Measurements from ENCODE around the gene TJP3. TPM values are rescaled to one million over a fixed set of nuclear protein-coding genes. Genes with fewer than 3 reads are reported as not detected.

Gene TJP3
- total RNA-seq, 1 donor from 2014 or later = 14.7 TPM

DNA sequence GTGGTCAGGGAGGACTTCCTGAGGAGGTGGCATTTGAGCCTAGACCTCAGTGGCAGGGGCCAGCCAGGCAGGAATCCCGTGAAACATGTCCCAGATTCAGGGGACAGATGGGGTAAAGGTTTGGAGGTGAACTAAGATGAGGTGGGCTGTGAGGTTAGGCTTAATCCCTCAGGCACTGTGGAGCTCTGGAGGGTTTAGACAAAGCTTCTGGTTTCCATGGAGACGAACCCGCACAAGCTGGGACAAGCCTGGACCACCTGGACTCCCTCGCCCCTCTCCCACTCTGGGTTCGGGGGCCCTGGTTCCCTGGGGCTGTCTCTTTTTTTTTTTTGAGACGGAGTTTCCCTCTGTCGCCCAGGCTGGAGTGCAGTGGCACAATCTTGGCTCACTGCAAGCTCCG lies 15.7 kb downstream of the TJP3 start:
- TF ChIP-seq EZH2phosphoT487 (IDR thresholded peaks at IDR 0.05) = no peak
- no peak for TF ChIP-seq EZH2 (IDR thresholded peaks at IDR 0.05)
- TF ChIP-seq, protein P1, sequence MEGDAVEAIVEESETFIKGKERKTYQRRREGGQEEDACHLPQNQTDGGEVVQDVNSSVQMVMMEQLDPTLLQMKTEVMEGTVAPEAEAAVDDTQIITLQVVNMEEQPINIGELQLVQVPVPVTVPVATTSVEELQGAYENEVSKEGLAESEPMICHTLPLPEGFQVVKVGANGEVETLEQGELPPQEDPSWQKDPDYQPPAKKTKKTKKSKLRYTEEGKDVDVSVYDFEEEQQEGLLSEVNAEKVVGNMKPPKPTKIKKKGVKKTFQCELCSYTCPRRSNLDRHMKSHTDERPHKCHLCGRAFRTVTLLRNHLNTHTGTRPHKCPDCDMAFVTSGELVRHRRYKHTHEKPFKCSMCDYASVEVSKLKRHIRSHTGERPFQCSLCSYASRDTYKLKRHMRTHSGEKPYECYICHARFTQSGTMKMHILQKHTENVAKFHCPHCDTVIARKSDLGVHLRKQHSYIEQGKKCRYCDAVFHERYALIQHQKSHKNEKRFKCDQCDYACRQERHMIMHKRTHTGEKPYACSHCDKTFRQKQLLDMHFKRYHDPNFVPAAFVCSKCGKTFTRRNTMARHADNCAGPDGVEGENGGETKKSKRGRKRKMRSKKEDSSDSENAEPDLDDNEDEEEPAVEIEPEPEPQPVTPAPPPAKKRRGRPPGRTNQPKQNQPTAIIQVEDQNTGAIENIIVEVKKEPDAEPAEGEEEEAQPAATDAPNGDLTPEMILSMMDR (IDR thresholded peaks at IDR 0.05) = no peak
- peak; percentile 85 for DNase-seq (ENCODE audit: low spot score)
- H3K9me3 Mint-ChIP-seq = no peaks in the 10 kb centered on the region
- H3K4me1 Mint-ChIP-seq = peaks cover 15% of the 10 kb centered on the region
- no peak overlapping the region for H2AFZ ChIP-seq (replicated peaks)
- peak overlapping the region; percentile 62 for H3K4me2 ChIP-seq
- H3K36me3 Mint-ChIP-seq = no peaks in the 10 kb centered on the region
- H3K27me3 ChIP-seq = peaks cover 6% of the 10 kb centered on the region
- no peak overlapping the region for H3K4me3 Mint-ChIP-seq
- no peak overlapping the region for H3K27ac Mint-ChIP-seq
- H3F3A ChIP-seq (ENCODE audit: low read depth) = peaks cover 52% of the 10 kb centered on the region
- H3K27me3 Mint-ChIP-seq (ENCODE audit: insufficient read depth, low read depth) = peaks cover 26% of the 10 kb centered on the region
- peaks cover 37% of the 10 kb centered on the region for H3K4me1 ChIP-seq
- no peaks in the 10 kb centered on the region for H3K9me3 ChIP-seq (ENCODE audit: low read depth)
- no peak overlapping the region for H3K27ac ChIP-seq
- no peak overlapping the region for H3K9ac ChIP-seq
- peak overlapping the region; percentile 26 for H3K4me3 ChIP-seq
- H3K79me2 ChIP-seq (ENCODE audit: low read depth) = no peaks in the 10 kb centered on the region
- peaks cover 10% of the 10 kb centered on the region for H4K20me1 ChIP-seq (ENCODE audit: low read depth)
- no peaks in the 10 kb centered on the region for H3K36me3 ChIP-seq

DNA sequence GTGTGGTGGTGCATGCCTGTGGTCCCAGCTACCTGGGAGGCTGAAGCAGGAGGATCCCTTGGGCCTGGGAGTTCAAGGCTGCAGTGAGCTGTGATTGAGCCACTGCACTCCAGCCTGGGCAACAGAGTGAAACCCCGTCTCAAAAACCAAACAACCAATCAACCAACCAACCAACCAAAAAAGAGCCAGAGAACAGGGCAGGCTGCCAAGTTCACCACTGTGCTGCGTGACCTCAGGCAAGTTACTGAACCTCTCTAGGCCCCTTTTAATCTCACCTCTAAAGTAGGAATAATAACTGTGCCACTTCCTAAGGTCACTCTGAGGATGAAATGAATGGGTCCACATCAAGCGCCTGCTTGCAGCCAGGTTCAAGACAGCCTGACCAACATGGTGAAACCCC lies 16.9 kb downstream of the TJP3 start:
- TF ChIP-seq EZH2 (IDR thresholded peaks at IDR 0.05) (no peak), EZH2phosphoT487 (IDR thresholded peaks at IDR 0.05) (no peak)
- TF ChIP-seq, protein P1 (IDR thresholded peaks at IDR 0.05) = no peak
- no peak overlapping the region for H3K27ac Mint-ChIP-seq
- peaks cover 22% of the 10 kb centered on the region for H3K27me3 Mint-ChIP-seq (ENCODE audit: insufficient read depth, low read depth)

DNA sequence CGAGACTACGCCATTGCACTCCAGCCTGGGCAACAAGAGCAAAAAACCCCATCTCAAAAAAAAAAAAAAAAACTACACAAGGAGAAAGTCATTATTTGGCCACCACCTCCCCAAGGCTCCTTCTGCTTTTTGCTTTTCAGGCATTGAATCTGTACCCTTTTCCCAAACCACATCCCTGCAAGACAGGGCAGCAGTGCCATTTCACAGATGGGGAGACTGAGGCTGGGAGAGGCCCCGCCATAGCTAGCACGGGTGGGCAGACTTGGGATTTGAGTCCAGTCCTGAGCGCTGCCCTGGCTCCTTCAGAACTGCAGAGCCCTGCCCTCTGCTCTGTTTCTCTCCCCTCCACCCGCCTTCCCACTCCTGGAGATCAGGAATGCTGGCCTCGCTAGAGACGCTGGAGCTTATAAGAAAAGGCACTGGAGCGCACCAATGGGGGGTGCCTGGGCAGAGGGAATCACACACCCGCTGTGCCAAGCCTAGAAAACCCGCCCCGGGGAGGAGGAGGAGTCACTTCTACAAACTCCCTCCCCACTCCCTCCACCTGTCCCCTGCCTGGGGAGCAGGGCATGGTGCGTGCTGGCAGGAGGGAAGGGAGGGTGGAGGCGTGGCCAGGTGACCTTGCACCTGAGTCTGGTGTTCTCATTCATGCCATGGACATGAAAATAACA lies 17.6 kb downstream of the TJP3 start:
- Histone ChIP-seq H3K79me2 (ENCODE audit: low read depth) (no peaks in the 10 kb centered on the region), H4K20me1 (ENCODE audit: low read depth) (peaks cover 10% of the 10 kb centered on the region), H3F3A (ENCODE audit: low read depth) (peaks cover 41% of the 10 kb centered on the region), H3K4me1 (peaks cover 34% of the 10 kb centered on the region), H3K9me3 (ENCODE audit: low read depth) (no peaks in the 10 kb centered on the region), H3K4me3 (no peak overlapping the region), H3K36me3 (no peaks in the 10 kb centered on the region), H2AFZ (replicated peaks) (no peak overlapping the region), H3K27me3 (peaks cover 6% of the 10 kb centered on the region), H3K9ac (no peak overlapping the region), H3K27ac (no peak overlapping the region), H3K4me2 (peak overlapping the region; percentile 38)
- Mint-ChIP-seq H3K27me3 (ENCODE audit: insufficient read depth, low read depth) (peaks cover 22% of the 10 kb centered on the region), H3K9me3 (no peaks in the 10 kb centered on the region), H3K4me1 (peaks cover 15% of the 10 kb centered on the region), H3K36me3 (no peaks in the 10 kb centered on the region), H3K27ac (no peak overlapping the region), H3K4me3 (no peak overlapping the region)
- TF ChIP-seq EZH2phosphoT487 (IDR thresholded peaks at IDR 0.05) = no peak
- TF ChIP-seq, protein P1 (IDR thresholded peaks at IDR 0.05) = no peak
- no peak for TF ChIP-seq EZH2 (IDR thresholded peaks at IDR 0.05)
- DNase-seq (ENCODE audit: low spot score) = peak; percentile 82

More for the DNA sequence above, 16.9 kb downstream of the TJP3 start:
- Mint-ChIP-seq H3K4me3 (no peak overlapping the region), H3K9me3 (no peaks in the 10 kb centered on the region), H3K36me3 (no peaks in the 10 kb centered on the region), H3K4me1 (peaks cover 15% of the 10 kb centered on the region)
- Histone ChIP-seq H3K36me3 (no peaks in the 10 kb centered on the region), H4K20me1 (ENCODE audit: low read depth) (peaks cover 10% of the 10 kb centered on the region), H3K9me3 (ENCODE audit: low read depth) (no peaks in the 10 kb centered on the region), H3K79me2 (ENCODE audit: low read depth) (no peaks in the 10 kb centered on the region), H3K4me2 (no peak overlapping the region), H3K27me3 (peaks cover 6% of the 10 kb centered on the region), H3K4me3 (no peak overlapping the region), H3K4me1 (peaks cover 37% of the 10 kb centered on the region), H2AFZ (replicated peaks) (no peak overlapping the region), H3K9ac (no peak overlapping the region), H3F3A (ENCODE audit: low read depth) (peaks cover 47% of the 10 kb centered on the region), H3K27ac (no peak overlapping the region)
- no peak for DNase-seq (ENCODE audit: low spot score)

Measured in neural progenitor cell (in vitro differentiated cells).